GM12878 (cell line): ENCODE results near the gene TICRR. TPM values are rescaled to one million over a fixed set of nuclear protein-coding genes. Genes with fewer than 3 reads are reported as not detected.

Experiments
- ATAC-seq: fragments of 200-7000 bp; cut with Tn5 transposase; 3 replicates; pipeline ENCODE4 v1.9.1; 2020; ENCODE audit warnings: mild to moderate bottlenecking, moderate library complexity
- BruUV-seq: library from RNA; stranded (reverse); fragments of 400-500 nt; replicated peaks from 2 replicates; lab custom pipeline; 2021; lab: Mats Ljungman, UMichigan
- CTCF ChIA-PET: fragments of 300-600 bp; sonication (Branson Sonifier 250); formaldehyde crosslinking; extraction: SDS; loops from one replicate; lab custom pipeline; 2021; ENCODE audit warnings: inconsistent platforms; lab: Yijun Ruan, JAX
- POLR2A ChIA-PET: fragments of 350-600 bp; formaldehyde crosslinking; extraction: SDS; loops from one replicate; lab custom pipeline; 2021; ENCODE audit warnings: inconsistent platforms; lab: Charles Lee
- RAD21 ChIA-PET: fragments of 300-600 bp; sonication (Branson Sonifier 250); formaldehyde crosslinking; loops from one replicate; lab custom pipeline; 2023; ENCODE audit warnings: antibody characterized with exemption; ENCODE audit not compliant: unreplicated experiment; lab: Charles Lee
- SMC1A ChIA-PET: fragments of 300-600 bp; sonication (Branson Sonifier 250); formaldehyde crosslinking; loops from one replicate; lab custom pipeline; 2023; ENCODE audit not compliant: unreplicated experiment, uncharacterized antibody; lab: Charles Lee
- DNase-seq: peaks from one replicate; pipeline ENCODE4 v3.0.0-alpha.2; 2011; ENCODE audit warnings: low read depth, low spot score
- FAIRE-seq: peaks from 3 replicates; lab custom pipeline; 2011; peaks lifted over from hg19 to GRCh38; lab: Jason Lieb, UNC
- H2AFZ ChIP-seq: 2 replicates; pipeline ENCODE4 v1.6.0; 2011; ENCODE audit warnings: low read depth, low read length, control low read depth; ENCODE audit not compliant: control insufficient read depth
- H3K27ac ChIP-seq: 2 replicates; pipeline ENCODE4 v1.5.1; 2011; ENCODE audit warnings: control low read depth; ENCODE audit not compliant: control insufficient read depth, insufficient read depth
- H3K27me3 ChIP-seq, 2 experiments: replicated peaks in 1 of 2; 2 replicates each; pipeline versions ENCODE4 v1.6.0 to v1.6.1; 2011; ENCODE audit warnings: low read length in 1 of 2; ENCODE audit not compliant: control insufficient read depth in 2 of 2, insufficient read depth in 2 of 2
- H3K36me3 ChIP-seq, 2 experiments: 2 replicates each; pipeline ENCODE4 v1.5.1; 2011; ENCODE audit warnings: low read length in 1 of 2; ENCODE audit not compliant: control insufficient read depth in 2 of 2, insufficient read depth in 2 of 2
- H3K4me1 ChIP-seq: 2 replicates; pipeline ENCODE4 v1.6.1; 2011; ENCODE audit warnings: mild to moderate bottlenecking, low read length, moderate library complexity, mixed read lengths; ENCODE audit not compliant: control insufficient read depth, insufficient read depth
- H3K4me2 ChIP-seq: 2 replicates; pipeline ENCODE4 v1.6.0; 2011; ENCODE audit warnings: control low read depth; ENCODE audit not compliant: control insufficient read depth, insufficient read depth
- H3K4me3 ChIP-seq: fragments of 200-600 bp; sonication (generic); 2 replicates; pipeline ENCODE4 v1.5.1; 2016
- H3K79me2 ChIP-seq: 2 replicates; pipeline ENCODE4 v1.6.0; 2011; ENCODE audit warnings: low read length; ENCODE audit not compliant: control insufficient read depth, insufficient read depth
- H3K9ac ChIP-seq: 2 replicates; pipeline ENCODE4 v1.8.0; 2011; ENCODE audit warnings: low read length, control low read depth, mixed read lengths; ENCODE audit not compliant: control insufficient read depth, insufficient read depth
- H3K9me3 ChIP-seq: replicated peaks from 3 replicates; pipeline ENCODE4 v1.5.1; 2011; ENCODE audit warnings: mild to moderate bottlenecking, low read length; ENCODE audit not compliant: control insufficient read depth, insufficient read depth
- H4K20me1 ChIP-seq: 2 replicates; pipeline ENCODE4 v1.6.0; 2011; ENCODE audit not compliant: control insufficient read depth, insufficient read depth
- ASH2L ChIP-seq: fragments of 300-600, 200-600 bp; sonication (generic); IDR thresholded peaks from 2 replicates; pipeline ENCODE4 v1.6.1; 2017; ENCODE audit warnings: low read depth, mild to moderate bottlenecking, borderline replicate concordance
- BRCA1 ChIP-seq: IDR thresholded peaks from 2 replicates; pipeline ENCODE4 v1.6.1; 2011; ENCODE audit warnings: low read depth, low read length, improper control_type of control experiment
- EZH2 ChIP-seq: IDR thresholded peaks from 2 replicates; pipeline ENCODE4 v1.6.1; 2012; ENCODE audit warnings: low read depth, mild to moderate bottlenecking, control low read depth, inconsistent platforms, low read length, borderline replicate concordance; ENCODE audit not compliant: control insufficient read depth
- IRF3 ChIP-seq: fragments of 450-650 bp; IDR thresholded peaks from 2 replicates; pipeline ENCODE4 v1.6.1; 2014; ENCODE audit warnings: mild to moderate bottlenecking
- NR2F1 ChIP-seq: fragments of 450-650 bp; conservative IDR thresholded peaks from 2 replicates; pipeline ENCODE4 v1.6.1; 2017; ENCODE audit warnings: mild to moderate bottlenecking
- NRF1 ChIP-seq: conservative IDR thresholded peaks from 2 replicates; pipeline ENCODE4 v1.6.1; 2011; ENCODE audit warnings: mild to moderate bottlenecking, low read depth, low read length, improper control_type of control experiment
- PAX5 ChIP-seq: IDR thresholded peaks from 2 replicates; pipeline ENCODE4 v1.6.1; 2011; ENCODE audit warnings: low read depth, low read length, borderline replicate concordance
- POLR2A ChIP-seq: IDR thresholded peaks from 2 replicates; pipeline ENCODE4 v1.6.1; 2011; ENCODE audit warnings: low read depth, mild to moderate bottlenecking, low read length
- POU2F2 ChIP-seq: IDR thresholded peaks from 3 replicates; pipeline ENCODE4 v1.6.1; 2011; ENCODE audit warnings: low read depth, mild to moderate bottlenecking, low read length, borderline replicate concordance
- RB1 ChIP-seq: fragments of 450-650 bp; formaldehyde crosslinking; IDR thresholded peaks from 2 replicates; pipeline ENCODE4 v1.6.1; 2017; ENCODE audit warnings: mild to moderate bottlenecking, borderline replicate concordance
- ZNF687 ChIP-seq: fragments of 450-650 bp; IDR thresholded peaks from 2 replicates; pipeline ENCODE4 v1.6.1; 2017; ENCODE audit warnings: mild to moderate bottlenecking, moderate library complexity
- ZSCAN29 ChIP-seq: fragments of 450-650 bp; IDR thresholded peaks from 2 replicates; pipeline ENCODE4 v1.6.1; 2017; ENCODE audit warnings: mild to moderate bottlenecking, moderate library complexity
- WGBS: methylation state at CpG from one replicate; pipeline ENCODE4 v1.1.6; 2016; ENCODE audit warnings: low lambda C conversion rate; ENCODE audit not compliant: insufficient replicate concordance, insufficient coverage; ENCODE audit errors: missing lambda C conversion rate; 5-methylcytosine and 5-hydroxymethylcytosine counted together
- in situ Hi-C: fragments of 300-500 bp; cut with MboI; formaldehyde crosslinking; loops from 9 replicates; pipeline ENCODE4 v1.14.3; 2018; ENCODE audit warnings: mixed read lengths
- intact Hi-C: fragments of 100-400 bp; cut with micrococcal nuclease; formaldehyde crosslinking; loops from one replicate; pipeline ENCODE4 v1.14.2; 2022; ENCODE audit not compliant: unreplicated experiment
- polyA plus RNA-seq, 11 experiments: library from polyadenylated mRNA; depleted of rRNA in 4 of 11; unstranded in 6 of 11; stranded (reverse) in 5 of 11; fragments of >200 nt; fragmentation: Nextera tagmentation in 4 of 11; fragmentation: Illumina TruSeq in 1 of 11; extraction: Ambion mirVana in 4 of 11; extraction: Trizol in 1 of 11; gene quantifications; 1 replicate in 1 of 11; 2 replicates in 10 of 11; pipeline versions ENCODE4 v1.2.1 to v1.2.3, GENCODE V29; 2011 to 2016; ENCODE audit warnings: inconsistent platforms in 2 of 11, missing spikeins in 2 of 11, low read depth in 1 of 11
- total RNA-seq, 4 experiments: library from RNA; depleted of rRNA in 3 of 4; stranded (reverse); fragments of >200 nt in 3 of 4; fragmentation: Illumina TruSeq in 1 of 4; extraction: Trizol in 1 of 4; gene quantifications; 2 replicates each; pipeline versions ENCODE4 v1.2.1 to v1.2.3, GENCODE V29; 2013 to 2021

The TICRR gene
- total and polyA plus RNA-seq, 10 of the 15 experiments (the other 5 are each of a cell fraction or from before 2014, with no cell fraction given) = 0.58 to 21.5 (median 11.5) TPM

- in situ Hi-C loops = no loop called here
- FAIRE-seq = no peak
Observed at GRCh38 chr15:89668171-89668570, 92.9 kb downstream of the TICRR start.

More at GRCh38 chr15:89668171-89668570, 92.9 kb downstream of the TICRR start:
- TF ChIP-seq POLR2A (no peak), EZH2 (no peak), ZNF687 (no peak), ASH2L (no peak), ZSCAN29 (no peak), IRF3 (no peak), NRF1 (no peak), NR2F1 (no peak), BRCA1 (no peak), PAX5 (no peak), POU2F2 (no peak), RB1 (no peak)
- TF ChIP-seq, all 136 proteins: peak for 0
- no peaks in the 10 kb centered on the region for H3K79me2 ChIP-seq
- H3K27ac ChIP-seq = no peak overlapping the region
- no TSS peak for BruUV-seq
- CTCF ChIA-PET = no interaction called here
- no peaks in the 10 kb centered on the region for H3K36me3 ChIP-seq
- POLR2A ChIA-PET = no interaction called here
- no peaks in the 10 kb centered on the region for H3K9me3 ChIP-seq
- H3K9ac ChIP-seq = no peak overlapping the region
- RAD21 ChIA-PET = no interaction called here
- no peaks in the 10 kb centered on the region for H3K4me1 ChIP-seq
- ATAC-seq (no peak), DNase-seq (no peak)
- H3K4me2 ChIP-seq = no peak overlapping the region
- SMC1A ChIA-PET = no interaction called here
- intact Hi-C loops = no loop called here
- H4K20me1 ChIP-seq = no peaks in the 10 kb centered on the region
- no peak overlapping the region for H2AFZ ChIP-seq
- peaks cover 0 to 2% of the 10 kb centered on the region in 2 experiments; a peak in 1 of 4 replicates for H3K27me3 ChIP-seq
- 84% methylated on average over 3 of the region's 3 CpGs for WGBS
- no peak overlapping the region for H3K4me3 ChIP-seq
